HepG2 (cell line): ENCODE data around the gene HYAL1. TPM values are rescaled to one million over a fixed set of nuclear protein-coding genes. Genes with fewer than 3 reads are reported as not detected.
A peak's percentile ranks its signal among the peaks of the same experiment; 100 is the strongest.

Experiments
- AKAP8 ChIP-seq: sonication (generic); formaldehyde crosslinking; IDR thresholded peaks from 2 replicates; pipeline ENCODE4 v1.5.1; 2020; ENCODE audit warnings: mild to moderate bottlenecking, missing genetic modification reagents
- CHCHD3 ChIP-seq: sonication (generic); formaldehyde crosslinking; IDR thresholded peaks from 2 replicates; pipeline ENCODE4 v1.8.0; 2022; ENCODE audit warnings: mild to moderate bottlenecking, missing genetic modification reagents, moderate library complexity
- FOXA3 ChIP-seq: IDR thresholded peaks from 2 replicates; pipeline ENCODE4 v1.6.1; 2016; ENCODE audit warnings: missing genetic modification reagents, missing compliant biosample characterization
- HHEX ChIP-seq: IDR thresholded peaks from 2 replicates; pipeline ENCODE4 v1.6.1; 2016; ENCODE audit warnings: control low read depth
- HMG20B ChIP-seq: conservative IDR thresholded peaks from 2 replicates; pipeline ENCODE4 v1.6.1; 2016; ENCODE audit warnings: missing genetic modification reagents, missing compliant biosample characterization
- IRX3 ChIP-seq: sonication (generic); formaldehyde crosslinking; IDR thresholded peaks from 2 replicates; pipeline ENCODE4 v1.8.1; 2023; ENCODE audit warnings: mild to moderate bottlenecking, low read depth, missing genetic modification reagents, borderline replicate concordance
- MBNL3 ChIP-seq: fragments of 250-450 bp; sonication (Bioruptor Pico); conservative IDR thresholded peaks from 2 replicates; pipeline ENCODE4 v1.8.0; 2022; ENCODE audit warnings: mild to moderate bottlenecking, inconsistent platforms
- MEIS1 ChIP-seq: sonication (generic); formaldehyde crosslinking; IDR thresholded peaks from 2 replicates; pipeline ENCODE4 v1.9.0; 2021; ENCODE audit warnings: mild to moderate bottlenecking, missing genetic modification reagents, moderate library complexity, borderline replicate concordance
- MXI1 ChIP-seq: IDR thresholded peaks from 3 replicates; pipeline ENCODE4 v1.6.1; 2012; ENCODE audit warnings: low read depth, low read length, inconsistent platforms, borderline replicate concordance
- SALL1 ChIP-seq: sonication (generic); formaldehyde crosslinking; IDR thresholded peaks from 2 replicates; pipeline ENCODE4 v1.8.0; 2022; ENCODE audit warnings: mild to moderate bottlenecking, missing genetic modification reagents
- SALL2 ChIP-seq: sonication (generic); formaldehyde crosslinking; IDR thresholded peaks from 2 replicates; pipeline ENCODE4 v1.8.1; 2023; ENCODE audit warnings: mild to moderate bottlenecking, missing genetic modification reagents, inconsistent platforms
- SMC3 ChIP-seq: IDR thresholded peaks from 2 replicates; pipeline ENCODE4 v1.6.1; 2011; ENCODE audit warnings: low read length, improper control_type of control experiment
- SRSF1 ChIP-seq: fragments of 200-400 bp; formaldehyde crosslinking; optimal IDR thresholded peaks from 2 replicates; pipeline ENCODE3; 2017; ENCODE audit warnings: mild to moderate bottlenecking, low read depth, low read length, moderate library complexity
- U2AF1 ChIP-seq: fragments of 200-400 bp; formaldehyde crosslinking; optimal IDR thresholded peaks from 2 replicates; pipeline ENCODE3; 2017; ENCODE audit warnings: mild to moderate bottlenecking, low read depth, low read length
- ZNF160 ChIP-seq: sonication (generic); formaldehyde crosslinking; IDR thresholded peaks from 2 replicates; pipeline ENCODE4 v1.8.0; 2022; ENCODE audit warnings: mild to moderate bottlenecking, inconsistent platforms, missing genetic modification reagents
- ZNF251 ChIP-seq: sonication (generic); formaldehyde crosslinking; IDR thresholded peaks from 2 replicates; pipeline ENCODE4 v1.9.0; 2021; ENCODE audit warnings: mild to moderate bottlenecking, missing genetic modification reagents
- ZNF326 ChIP-seq: sonication (generic); formaldehyde crosslinking; IDR thresholded peaks from 2 replicates; pipeline ENCODE4 v1.4.0; 2020; ENCODE audit warnings: missing genetic modification reagents, borderline replicate concordance
- ZNF503 ChIP-seq: sonication (generic); formaldehyde crosslinking; IDR thresholded peaks from 2 replicates; pipeline ENCODE4 v1.4.0; 2020; ENCODE audit warnings: missing genetic modification reagents
- polyA plus RNA-seq, 8 experiments: library from polyadenylated mRNA; depleted of rRNA in 3 of 8; stranded (reverse) in 7 of 8; unstranded in 1 of 8; fragments of >200 nt; fragmentation: Illumina TruSeq in 4 of 8; extraction: Trizol in 4 of 8; gene quantifications; 2 replicates each; pipeline versions ENCODE4 v1.2.1 to v1.2.3, GENCODE V29; 2011 to 2016; ENCODE audit warnings: low read depth in 4 of 8, missing spikeins in 1 of 8, mixed read lengths in 1 of 8; ENCODE audit not compliant: insufficient read depth in 1 of 8
- total RNA-seq, 5 experiments: library from RNA; depleted of rRNA; stranded (reverse); fragments of >200 nt; fragmentation: Illumina TruSeq; extraction: Trizol; gene quantifications; 2 replicates each; pipeline ENCODE4 v1.2.3, GENCODE V29; 2016; ENCODE audit warnings: low read depth in 1 of 5
- TF ChIP-seq, protein P1 (sequence below): IDR thresholded peaks from 2 replicates; pipeline ENCODE4 v1.6.1; 2016; ENCODE audit warnings: low read depth, borderline replicate concordance
- TF ChIP-seq, protein P2 (sequence below): fragments of 450-650 bp; IDR thresholded peaks from 2 replicates; pipeline ENCODE4 v1.6.1; 2017
- TF ChIP-seq, protein P3 (sequence below): sonication (generic); formaldehyde crosslinking; IDR thresholded peaks from 2 replicates; pipeline ENCODE4 v1.9.0; 2021; ENCODE audit warnings: missing genetic modification reagents, mild to moderate bottlenecking, borderline replicate concordance
- TF ChIP-seq, protein P4 (sequence below): sonication (generic); formaldehyde crosslinking; IDR thresholded peaks from 2 replicates; pipeline ENCODE4 v1.5.0; 2020; ENCODE audit warnings: mild to moderate bottlenecking, missing genetic modification reagents

Gene HYAL1
- total and polyA plus RNA-seq, 2 of the 13 experiments (the other 11 are each of a cell fraction or from before 2014, with no cell fraction given): 76.5 to 193 TPM

DNA sequence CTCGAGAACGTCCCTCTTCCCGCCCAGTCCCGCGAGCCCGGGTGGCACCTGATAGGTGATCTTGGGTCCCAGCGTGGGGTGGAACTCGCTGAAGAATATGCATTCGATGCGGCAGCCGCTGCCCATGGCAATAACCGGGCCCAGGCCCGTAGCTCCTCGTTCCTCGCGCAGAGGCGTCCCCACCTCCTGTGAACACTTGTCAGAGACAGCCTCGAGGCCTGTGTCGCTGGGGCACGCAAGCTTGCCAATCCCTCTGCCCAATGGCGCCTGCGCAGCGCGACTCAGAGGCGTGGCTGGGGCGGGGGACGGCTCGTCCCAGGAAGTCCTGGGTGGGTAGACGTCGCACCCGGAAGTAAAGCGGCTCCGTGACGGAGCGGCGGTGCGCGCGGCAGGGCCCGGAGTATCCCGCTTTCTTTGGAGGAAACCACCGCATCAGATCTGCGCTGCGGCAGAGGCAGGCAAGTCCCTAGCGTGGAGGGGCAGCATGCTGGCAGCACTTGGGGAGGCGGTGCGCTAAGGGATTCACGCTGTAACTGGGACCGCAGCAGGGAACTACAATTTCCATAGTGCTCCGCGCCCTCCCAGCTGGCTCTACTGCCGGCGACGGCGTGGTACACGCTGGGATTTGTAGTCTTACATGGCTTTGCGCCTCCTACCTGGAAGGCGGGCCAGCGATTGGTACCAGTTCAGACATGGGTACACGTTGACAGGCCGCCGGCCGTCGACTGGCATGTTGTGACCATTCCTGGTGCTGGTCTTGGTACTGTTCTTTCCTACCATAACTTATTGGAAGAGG, 47.4 kb upstream of the HYAL1 start, which contains the start of the genes CYB561D2 and NPRL2 (continued):
- TF ChIP-seq SALL1 (CRISPR knock-in tag) (peak; percentile 95), MBNL3 (CRISPR knock-in tag) (no peak), SRSF1 (peak; percentile 25), ZNF160 (CRISPR knock-in tag) (peak; percentile 94), MXI1 (peak; percentile 58; the same call in 2 of the 3 replicates), FOXA3 (no peak; the same call in 1 of the 2 replicates), IRX3 (peak; percentile 96), SMC3 (no peak), AKAP8 (CRISPR knock-in tag) (no peak), ZNF251 (CRISPR knock-in tag) (no peak; the same call in 1 of the 2 replicates), ZNF326 (CRISPR knock-in tag) (no peak), U2AF1 (no peak), SALL2 (CRISPR knock-in tag) (peak; percentile 94), ZNF503 (0 out of 2 replicates have a peak, but pooled peaks have one; percentile 23), HHEX (CRISPR knock-in tag) (0 out of 2 replicates have a peak, but pooled peaks have one; percentile 8), MEIS1 (CRISPR knock-in tag) (peak; percentile 72; the same call in 1 of the 2 replicates), HMG20B (CRISPR knock-in tag) (no peak), CHCHD3 (CRISPR knock-in tag) (peak; percentile 98; the same call in 1 of the 2 replicates)
- TF ChIP-seq, protein P1, sequence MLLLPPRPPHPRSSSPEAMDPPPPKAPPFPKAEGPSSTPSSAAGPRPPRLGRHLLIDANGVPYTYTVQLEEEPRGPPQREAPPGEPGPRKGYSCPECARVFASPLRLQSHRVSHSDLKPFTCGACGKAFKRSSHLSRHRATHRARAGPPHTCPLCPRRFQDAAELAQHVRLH (CRISPR knock-in tag): peak; percentile 85
- TF ChIP-seq, protein P2, sequence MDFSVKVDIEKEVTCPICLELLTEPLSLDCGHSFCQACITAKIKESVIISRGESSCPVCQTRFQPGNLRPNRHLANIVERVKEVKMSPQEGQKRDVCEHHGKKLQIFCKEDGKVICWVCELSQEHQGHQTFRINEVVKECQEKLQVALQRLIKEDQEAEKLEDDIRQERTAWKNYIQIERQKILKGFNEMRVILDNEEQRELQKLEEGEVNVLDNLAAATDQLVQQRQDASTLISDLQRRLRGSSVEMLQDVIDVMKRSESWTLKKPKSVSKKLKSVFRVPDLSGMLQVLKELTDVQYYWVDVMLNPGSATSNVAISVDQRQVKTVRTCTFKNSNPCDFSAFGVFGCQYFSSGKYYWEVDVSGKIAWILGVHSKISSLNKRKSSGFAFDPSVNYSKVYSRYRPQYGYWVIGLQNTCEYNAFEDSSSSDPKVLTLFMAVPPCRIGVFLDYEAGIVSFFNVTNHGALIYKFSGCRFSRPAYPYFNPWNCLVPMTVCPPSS: no peak
- TF ChIP-seq, protein P3, sequence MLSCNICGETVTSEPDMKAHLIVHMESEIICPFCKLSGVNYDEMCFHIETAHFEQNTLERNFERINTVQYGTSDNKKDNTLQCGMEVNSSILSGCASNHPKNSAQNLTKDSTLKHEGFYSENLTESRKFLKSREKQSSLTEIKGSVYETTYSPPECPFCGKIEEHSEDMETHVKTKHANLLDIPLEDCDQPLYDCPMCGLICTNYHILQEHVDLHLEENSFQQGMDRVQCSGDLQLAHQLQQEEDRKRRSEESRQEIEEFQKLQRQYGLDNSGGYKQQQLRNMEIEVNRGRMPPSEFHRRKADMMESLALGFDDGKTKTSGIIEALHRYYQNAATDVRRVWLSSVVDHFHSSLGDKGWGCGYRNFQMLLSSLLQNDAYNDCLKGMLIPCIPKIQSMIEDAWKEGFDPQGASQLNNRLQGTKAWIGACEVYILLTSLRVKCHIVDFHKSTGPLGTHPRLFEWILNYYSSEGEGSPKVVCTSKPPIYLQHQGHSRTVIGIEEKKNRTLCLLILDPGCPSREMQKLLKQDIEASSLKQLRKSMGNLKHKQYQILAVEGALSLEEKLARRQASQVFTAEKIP: no peak
- TF ChIP-seq, protein P4, sequence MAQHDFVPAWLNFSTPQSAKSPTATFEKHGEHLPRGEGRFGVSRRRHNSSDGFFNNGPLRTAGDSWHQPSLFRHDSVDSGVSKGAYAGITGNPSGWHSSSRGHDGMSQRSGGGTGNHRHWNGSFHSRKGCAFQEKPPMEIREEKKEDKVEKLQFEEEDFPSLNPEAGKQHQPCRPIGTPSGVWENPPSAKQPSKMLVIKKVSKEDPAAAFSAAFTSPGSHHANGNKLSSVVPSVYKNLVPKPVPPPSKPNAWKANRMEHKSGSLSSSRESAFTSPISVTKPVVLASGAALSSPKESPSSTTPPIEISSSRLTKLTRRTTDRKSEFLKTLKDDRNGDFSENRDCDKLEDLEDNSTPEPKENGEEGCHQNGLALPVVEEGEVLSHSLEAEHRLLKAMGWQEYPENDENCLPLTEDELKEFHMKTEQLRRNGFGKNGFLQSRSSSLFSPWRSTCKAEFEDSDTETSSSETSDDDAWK (CRISPR knock-in tag): no peak
